Activated CD4-positive, alpha-beta T cell treated with anti-CD3 and anti-CD28 coated beads for 1 hour (primary cell): ENCODE data around the gene ATP2A3.

ENCODE experiments used
- DNase-seq: peaks from one replicate; pipeline ENCODE4 v3.0.0-alpha.2; 2020

ATP2A3 gene

DNA sequence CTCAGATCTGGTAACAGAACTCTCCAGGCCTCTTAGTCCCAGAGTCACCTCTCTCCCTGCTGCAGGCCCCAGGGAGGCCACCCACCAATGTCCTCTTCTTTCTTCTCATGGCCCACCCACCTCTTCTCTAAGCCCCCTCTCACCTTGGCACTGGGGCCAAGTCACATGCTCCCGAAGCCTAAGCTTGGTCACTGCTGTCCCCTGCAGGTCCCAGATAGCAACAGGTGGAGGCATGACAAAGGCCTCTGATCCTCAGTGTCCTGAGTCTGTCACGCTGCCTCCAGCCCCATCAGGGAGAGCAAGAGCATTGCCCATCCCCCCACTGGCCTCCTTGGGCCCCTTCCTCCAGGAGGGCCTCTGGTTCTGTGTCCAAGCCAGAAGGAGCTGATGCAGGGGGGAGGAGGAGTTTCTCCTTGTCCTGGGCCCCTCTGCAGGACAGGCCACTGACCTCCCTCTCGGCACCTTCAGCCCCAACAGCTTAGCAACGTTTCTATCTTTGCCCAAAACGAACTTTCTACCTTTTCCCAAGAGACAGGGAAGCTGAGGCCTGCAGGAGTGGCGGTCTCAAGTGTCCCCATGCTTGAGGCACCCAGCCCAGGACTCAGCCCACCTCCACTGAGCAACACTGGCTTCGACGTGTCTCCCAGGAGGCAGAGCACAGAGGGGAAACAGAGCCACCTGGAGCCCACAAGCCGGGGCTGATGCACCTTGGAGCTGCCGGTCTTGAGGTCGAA lies 56.6 kb downstream of the ATP2A3 start:
- no peak for DNase-seq

DNA sequence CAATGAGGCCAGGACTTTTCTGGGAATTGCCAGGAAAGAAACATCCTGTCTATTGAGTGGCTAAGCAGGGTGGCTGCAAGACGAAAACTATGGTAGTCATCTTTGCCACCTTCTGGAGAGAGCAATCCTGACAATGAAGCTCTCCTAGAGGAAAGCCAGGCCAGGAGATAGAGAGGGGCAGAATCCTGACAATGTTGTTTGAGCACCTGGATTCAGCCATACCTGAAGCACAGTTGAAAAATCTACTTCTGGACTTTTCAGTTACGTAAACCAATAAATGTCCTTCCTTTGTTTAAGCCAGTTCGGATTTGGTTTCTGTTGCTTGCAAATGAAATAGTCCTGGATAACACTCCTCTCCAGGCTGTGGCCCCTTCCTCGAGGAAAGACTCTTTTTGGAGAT lies 57.4 kb downstream of the ATP2A3 start:
- no peak for DNase-seq

DNA sequence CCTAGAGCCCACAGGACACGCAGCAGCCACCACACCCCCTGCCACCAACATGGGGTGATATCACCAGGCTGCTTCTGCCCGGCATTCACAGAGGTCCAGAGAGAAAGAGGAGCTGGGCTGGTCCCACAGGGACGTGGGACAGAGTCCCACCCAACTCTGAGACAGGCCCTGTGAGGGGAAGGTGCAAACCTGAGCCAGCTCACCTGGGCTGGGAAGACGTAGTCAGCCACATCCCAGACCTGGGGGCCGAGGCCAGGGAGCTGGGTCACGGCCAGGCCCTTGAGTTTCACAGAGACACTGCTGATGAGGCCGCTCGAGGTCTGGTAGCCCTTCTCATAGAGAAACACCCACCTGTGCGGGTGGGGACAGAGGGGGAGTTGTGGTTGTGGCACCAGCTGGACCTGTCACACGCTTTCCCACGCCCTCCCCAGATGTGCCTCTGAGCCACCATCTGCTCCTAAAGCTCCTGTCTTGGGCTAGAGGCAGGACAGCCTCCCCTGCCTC lies 59.2 kb downstream of the ATP2A3 start:
- no peak for DNase-seq

DNA sequence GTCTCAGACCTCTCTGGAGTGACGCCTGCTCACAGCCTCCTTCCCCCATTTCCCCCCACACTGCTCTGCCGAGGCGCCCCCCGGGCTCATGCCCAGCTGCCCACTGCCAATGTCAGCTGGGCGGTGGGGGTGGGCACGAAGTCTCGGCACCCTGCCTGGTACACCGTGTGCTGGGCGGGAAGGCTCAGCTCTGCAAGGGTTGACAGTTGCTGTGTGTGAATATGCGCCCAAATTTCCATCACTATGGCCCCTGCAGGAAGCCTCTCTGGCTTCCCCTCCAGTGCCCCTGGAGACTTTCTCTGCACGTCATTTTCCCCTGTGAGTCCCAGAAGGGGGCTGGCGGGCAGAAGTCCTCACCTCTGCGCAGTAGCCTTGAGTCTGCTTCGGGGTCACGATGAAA lies 59.7 kb downstream of the ATP2A3 start:
- no peak for DNase-seq

DNA sequence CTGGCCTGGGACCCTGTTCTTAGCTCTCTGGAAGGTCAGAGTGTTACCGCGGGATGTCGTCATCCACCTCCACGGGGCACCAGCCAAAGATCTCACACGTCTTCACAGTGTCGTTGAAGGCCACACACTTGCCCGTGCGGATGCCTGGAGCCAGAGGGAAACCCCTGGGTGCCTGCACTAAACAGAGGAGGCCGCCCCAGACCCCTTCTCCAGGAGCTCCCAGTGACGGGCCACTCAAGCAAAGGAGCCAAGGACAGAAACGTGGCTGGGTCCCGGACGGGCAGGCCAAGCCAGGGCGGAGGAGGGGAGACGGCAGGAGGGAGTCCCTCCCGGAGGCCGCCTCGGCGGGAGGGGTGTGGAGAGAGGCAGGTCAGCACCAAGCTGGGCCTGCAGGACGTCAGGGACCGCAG lies 60.4 kb downstream of the ATP2A3 start:
- no peak for DNase-seq

DNA sequence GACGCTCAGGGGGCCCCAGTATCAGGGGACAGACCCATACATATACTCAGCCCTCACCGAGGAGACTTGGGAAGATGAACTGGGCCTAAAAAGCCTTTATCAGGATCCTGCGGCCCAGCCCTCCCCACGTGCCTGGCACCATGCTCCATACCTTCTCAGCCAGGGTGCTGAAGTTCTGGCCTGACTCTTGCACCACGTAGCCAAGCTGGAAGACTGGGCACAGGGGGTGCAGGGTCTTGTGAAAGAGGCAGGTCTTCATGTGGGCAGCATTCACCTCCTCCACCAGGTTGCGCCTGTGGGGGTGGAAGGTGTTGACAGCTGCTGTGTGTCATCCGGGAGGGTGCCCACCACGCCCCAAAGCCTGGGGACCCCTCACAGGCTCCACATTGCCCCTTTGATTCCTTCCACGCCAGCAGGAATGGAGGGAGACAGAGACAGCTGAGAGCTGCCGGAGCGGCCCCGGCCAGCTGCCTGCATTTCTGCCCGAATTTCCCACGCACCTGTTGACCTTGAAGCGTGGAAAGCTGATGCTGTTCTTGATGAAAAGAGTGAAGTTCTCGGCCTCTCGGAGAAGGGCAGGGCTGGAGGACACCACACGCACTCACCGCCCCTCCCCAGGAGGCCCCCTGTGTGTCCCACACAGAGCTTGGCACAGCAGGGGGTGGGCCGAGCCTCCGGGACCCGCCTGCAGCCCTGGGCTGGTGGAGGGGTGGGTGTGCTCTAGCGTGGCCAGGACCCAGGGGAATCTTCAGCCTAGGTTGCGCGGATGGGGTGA lies 61.0 kb downstream of the ATP2A3 start:
- no peak for DNase-seq

DNA sequence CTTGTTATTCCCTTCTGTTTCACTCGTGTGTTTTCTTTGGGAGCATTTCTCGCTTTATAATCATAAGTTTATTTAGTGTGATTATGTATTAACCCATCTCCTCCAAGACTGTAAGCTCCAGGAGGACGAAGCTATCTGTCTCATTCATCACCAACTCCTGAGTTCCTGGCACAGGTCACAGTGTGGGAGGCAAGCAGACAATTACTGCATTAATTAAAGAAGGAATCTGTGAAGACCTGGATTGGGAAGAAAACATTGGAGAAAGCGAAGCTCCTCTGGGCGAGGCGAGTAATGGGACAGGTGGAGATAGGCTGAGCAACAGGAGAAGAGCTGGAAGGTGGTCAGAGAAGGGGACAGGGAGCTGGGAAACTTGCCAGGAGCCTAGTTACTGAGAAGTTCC lies 63.6 kb downstream of the ATP2A3 start:
- DNase-seq: no peak

DNA sequence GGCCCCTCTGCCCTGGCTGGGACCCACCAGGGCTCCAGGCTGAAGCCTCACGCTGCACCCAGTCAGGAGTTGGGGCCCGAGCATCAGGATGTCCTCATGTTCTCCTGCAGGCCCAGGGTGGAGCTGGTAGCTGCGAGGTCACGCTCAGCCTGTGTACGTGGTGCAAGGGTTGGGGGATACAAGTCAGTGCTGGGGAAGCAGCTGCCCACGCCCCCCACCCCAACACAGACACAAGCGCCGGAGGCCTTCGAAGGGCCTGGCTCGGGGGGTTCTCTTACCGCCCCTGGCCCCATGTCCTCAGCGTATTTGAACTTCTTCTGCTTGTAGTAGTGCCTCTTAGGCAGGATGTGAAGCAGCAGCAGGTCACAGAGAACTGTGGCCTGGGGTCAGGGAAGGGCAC lies 66.5 kb downstream of the ATP2A3 start:
- no peak for DNase-seq

DNA sequence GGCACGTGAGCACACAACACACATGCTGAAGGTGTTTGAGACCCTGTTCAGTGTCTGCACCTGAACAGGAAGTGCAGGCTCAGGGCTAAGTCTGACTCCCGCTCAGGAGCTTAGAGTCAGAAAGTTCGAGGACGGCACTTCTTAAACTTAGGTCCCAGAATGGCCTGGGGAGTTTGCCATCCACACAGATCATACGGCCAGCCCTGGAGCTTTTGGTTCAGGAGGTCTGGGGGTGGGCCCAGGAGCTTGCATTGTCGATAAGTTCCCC lies 67.3 kb downstream of the ATP2A3 start:
- no peak for DNase-seq

DNA sequence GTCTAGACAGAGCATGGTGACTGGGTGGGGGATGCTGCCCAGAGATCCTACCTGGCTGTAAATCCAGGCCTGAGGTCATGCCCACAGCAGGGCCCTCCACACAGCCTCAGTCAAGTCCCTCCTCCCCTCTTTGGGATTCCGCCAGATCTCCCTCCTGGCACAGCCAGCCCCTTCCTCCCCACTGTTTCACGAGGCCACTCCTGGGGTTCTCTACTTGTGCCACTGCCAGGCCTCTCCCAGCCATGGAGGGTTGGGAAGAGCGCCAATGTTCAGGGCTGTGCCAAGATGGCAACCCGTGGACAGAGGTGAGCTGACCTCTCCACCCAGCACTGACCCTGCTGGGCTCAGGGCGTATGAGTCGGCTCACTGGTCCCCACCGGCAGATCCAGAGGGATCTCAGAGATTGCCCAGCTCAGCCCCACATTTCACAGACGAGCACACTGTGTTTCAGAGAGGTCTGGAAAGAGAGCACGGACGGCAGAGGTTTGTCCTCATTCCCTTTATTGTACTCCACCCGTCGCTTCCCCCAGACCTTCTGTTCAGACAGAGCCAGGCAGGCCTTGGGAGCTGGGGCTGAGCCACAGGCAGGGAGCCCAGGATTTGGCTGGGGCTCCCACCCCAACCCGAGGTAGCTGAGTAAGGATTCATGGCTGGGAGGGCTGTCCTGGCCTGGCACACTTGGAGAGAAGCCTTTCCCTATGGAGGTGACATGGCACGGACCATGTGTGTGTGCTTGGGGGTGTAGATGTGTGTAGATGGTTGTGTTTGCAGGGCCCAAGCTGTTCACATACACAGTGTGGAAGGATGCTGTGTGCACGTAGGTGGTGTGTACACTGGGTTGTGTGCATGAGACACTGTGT lies 67.9 kb downstream of the ATP2A3 start:
- DNase-seq: no peak

DNA sequence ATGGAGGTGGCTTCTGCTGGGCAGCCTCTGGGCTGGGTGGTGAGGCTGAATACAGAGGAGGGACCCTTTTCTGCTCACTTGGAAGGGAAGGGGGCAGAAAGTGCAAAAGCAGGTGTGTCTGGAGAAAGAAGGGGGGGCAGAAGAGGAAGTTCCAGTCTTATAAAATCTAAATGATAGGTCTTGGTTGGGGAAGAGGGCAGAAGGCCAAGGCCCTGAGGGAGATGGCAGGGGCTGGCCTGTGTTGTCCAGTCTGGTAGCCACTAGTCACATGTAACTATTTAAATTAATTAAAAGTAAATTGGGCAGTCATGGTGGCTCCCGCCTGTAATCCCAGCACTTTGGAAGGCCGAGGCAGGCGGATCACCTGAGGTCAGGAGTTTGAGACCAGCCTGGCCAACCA lies 68.9 kb downstream of the ATP2A3 start:
- DNase-seq: no peak

DNA sequence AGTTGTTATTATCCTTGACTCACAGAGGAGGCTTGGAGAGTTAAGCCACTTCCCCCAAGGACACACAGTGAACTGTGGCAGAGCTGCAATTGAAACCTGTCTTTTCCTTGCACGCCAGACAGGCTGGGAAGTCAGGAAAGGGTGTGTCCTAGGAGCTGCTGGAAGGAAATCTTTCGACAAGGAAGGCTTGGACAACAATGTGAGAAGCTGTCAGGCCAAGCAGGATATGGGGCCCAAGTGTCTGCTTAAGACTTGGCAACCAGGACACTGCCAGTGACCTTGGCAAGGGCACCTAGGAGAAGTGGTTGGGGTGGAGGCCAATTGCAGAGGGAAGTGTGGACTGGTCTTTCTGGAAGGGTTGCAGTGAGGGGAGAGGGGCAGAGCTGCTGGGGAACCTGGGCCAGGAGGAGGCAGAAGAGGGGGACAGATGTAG lies 69.3 kb downstream of the ATP2A3 start:
- DNase-seq: no peak

DNA sequence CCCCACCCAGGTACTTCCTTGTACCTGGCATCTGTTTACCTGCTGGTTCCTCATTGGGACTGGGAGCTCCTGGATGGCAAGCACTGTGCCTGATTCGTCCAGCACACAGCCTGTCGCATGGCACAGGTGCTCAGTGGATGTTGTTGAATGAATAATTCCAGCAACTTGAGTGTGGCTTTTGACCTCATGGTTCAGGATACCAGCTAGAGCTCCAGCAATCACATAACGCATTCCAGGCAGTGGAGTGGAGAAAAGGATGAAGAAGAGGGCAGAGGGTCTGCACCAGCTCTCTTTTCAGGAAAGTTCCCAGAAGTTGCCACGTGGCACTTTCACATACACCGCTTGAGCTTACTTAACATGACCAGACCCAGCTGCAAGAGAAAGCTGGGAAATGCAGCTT lies 70.0 kb downstream of the ATP2A3 start:
- no peak for DNase-seq

DNA sequence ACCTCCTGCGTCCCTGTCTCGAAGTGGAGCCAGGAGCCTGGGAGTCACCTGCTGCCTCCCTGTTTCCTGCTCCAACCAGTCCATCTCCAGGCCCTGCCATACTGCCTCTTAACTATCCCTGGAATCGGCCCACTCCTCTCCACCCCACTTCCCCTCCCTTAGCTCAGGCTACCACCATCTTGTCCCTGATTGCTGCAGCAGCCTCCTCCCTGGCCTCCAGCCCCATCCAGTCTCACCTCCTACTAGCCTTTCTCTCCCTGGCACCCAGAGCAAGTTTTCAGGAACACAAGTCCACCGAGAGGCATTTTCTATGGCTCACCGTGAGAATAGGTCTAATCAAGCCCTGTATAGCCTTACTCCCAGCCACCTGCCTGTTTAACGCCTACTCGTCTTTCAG lies 70.5 kb downstream of the ATP2A3 start:
- no peak for DNase-seq

DNA sequence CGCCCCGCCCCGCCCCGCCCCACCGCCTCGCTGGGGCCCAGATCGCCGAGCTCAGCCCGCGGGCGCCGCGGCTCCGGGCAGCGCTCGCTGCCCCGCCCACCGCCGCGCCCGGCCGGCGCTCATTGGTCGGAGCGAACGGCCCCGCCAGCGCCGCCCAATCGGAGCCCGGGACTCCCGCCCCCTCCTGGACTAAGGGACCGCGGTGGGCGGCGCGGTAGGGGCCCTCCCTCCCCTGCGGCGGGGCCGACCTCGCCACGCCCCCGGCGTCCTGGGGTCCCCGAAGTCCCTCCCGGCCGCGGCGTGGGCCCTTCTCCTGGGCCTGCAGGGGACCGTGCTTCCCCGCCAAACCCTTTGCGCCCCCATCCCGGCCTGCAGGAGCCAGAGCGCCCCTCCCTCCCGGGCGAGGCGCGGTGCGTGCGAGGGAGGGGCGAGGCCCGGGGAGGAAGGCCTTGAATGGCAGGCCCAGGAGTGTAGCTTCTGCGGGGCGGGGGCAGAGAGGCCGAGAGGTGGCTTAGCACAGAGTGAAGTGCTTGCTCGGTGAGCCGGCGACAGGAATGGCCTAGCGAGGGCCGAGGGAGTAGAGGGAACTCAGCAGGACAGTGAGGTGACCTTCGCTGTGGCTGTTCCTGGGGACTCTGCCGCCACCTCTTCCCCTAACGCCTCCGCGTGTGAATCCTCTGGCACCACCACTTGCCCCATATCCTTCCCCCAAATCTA lies 71.1 kb downstream of the ATP2A3 start, which contains the start of gene CAMKK1:
CAMKK1 (minus strand) TSS at position 51 of the 717 bp plus-strand sequence. CDS start 7,366 bp downstream, outside the sequence.
- peak; percentile 79 for DNase-seq

DNA sequence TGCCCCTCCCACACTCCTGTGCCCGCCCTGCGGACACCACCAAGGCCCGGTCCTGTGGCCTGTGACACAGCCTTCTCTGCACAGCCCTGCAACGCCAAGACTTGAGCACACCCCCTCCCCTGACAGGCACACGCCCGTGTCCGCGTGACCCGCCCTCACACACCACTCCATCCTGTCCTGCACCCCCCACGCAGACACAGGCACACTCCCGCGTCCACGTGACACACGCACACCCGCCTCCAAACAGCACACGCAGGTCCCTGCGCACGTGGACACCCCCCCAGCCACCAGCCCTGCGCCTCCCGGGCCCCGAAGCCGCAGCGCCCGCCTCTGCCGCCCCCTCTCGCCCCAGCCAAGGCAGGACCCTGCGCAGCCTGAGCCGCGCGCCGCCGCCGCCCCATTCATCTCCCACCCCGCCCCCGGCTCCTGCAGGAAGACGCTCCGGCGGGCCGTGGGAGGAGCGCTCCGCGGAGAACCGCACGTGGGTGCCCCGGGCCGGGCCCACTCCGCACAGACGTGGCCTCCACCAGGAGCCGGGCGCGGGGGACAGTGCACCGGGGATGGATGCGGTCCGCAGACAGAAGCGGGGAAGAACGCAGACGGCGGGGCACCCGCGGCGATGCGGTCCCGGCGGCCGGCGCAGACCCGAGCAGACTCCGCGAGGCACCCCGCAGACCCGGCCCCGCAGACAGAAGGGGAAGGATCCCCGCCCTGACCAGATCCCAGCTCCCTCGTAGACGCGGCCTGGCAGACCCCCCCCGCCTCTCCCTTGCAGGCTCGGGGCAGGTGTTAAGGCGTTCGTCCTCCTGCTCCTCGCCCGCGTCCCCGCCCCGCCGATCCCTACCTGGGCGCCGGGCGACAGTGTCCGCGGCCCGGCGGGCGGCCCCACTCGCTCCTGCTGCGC lies 71.9 kb downstream of the ATP2A3 start:
- peak; percentile 62 for DNase-seq

DNA sequence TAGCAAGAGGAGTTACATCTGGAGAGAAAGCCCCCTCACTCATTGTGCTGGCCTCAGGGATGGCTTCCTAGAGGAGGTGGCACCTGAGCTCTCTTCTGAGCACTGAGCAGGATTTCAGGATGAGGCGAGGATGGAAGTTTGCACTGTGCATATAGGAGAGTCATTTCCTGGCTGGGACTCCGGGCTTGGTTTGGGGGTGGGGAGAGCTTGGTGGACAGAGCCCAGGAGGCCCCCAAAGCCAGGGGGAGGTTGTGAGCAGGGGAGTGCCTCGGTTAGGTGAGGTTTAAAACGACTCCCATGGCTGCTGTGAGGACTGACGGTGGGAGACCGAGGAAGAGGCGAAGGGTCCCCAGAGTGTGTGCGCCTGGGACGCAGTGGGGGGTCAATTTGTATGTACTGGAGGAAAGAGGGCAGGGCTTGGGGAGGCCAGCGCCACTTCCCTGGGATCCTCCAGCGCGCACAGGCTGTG lies 72.6 kb downstream of the ATP2A3 start:
- DNase-seq: no peak

DNA sequence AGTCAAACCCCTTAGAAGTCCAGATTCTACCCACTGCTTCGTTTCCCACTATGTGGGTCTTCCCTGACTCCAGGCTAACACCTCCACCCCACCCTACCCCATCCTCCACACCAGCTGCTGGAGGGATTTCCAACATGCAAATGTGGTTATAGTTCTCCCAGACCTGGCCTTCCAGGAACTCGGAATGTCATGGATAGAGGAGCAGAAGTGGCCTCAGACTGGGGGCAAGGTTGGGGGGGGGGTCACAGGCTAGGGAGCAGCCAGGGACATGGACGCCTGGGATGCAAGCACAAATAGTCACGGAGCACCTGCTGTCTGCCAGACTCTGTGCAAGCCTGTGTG lies 73.4 kb downstream of the ATP2A3 start:
- no peak for DNase-seq

DNA sequence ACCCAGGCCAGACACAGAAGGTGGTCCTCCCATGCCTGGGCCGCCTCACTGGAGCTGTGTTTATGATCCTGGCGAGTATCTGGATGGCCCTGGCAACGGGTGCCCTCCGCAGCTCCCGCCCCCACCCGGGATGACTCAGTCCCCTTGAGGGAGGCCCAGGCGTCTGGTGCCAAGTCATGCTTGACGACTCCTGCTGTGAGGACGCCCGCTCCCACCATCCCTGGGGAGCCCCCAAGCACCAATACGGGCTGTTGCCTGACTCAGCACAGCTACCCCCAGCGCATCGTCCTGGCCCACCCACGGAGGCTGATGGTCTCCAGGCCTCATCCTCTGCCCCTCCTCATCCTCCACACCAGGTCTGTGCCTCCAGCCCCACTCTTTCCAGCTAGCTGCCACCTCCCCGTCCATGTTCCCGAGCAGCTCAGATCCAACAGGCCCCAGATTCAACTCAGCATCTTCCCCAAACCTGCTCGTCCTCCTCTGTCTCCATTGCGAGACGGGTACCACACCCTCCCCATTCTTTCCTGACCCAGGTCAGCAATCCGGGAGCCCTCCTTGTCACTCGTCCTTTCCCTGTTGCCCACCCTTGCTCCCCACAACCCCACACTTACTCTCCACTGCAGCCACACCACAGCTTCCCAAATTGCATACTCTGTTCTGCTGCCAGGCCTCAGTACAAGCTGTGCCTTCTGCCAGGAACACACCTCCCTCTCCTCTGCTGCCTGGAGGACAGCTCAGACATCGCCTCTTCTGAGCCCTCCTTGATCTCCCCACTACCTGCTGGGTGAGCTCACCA lies 74.0 kb downstream of the ATP2A3 start:
- DNase-seq: no peak

DNA sequence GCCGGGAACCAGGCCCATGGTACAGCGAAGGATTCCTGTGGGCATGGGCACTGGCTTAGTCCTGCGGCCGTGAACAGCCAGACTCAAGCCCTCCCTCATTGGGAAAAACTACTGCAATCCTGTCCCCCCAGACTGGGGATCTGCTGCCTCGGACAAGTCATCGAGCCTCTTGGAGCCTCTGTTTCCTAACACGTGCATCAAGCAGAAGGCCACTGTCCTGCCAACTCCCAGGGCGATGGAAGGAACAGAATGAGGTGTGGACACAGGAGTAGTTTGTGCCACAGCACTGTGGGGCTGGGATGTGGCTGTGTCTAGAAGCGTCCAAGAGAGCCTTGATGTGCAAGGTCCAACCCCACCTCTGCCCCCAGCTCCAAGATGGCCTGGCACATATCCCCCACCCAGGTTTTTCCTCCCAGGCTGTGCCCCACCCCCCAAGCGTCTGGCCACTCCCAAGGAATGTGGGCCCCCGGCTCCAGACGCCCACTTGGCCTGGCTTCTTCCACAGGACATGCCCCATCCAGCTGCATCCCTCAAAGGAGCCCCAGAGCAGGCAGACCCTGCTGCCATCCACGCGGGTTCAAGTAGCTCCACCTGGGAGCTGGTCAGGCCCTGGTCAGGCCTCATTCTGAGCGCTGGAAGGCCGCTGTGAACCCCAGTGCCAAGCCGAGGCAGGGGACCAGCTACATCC lies 74.8 kb downstream of the ATP2A3 start:
- DNase-seq: no peak
